DND-41 (cell line): ENCODE measurements around the gene CBX7.

ENCODE experiments used
- ATAC-seq: fragments of 200-7000 bp; cut with Tn5 transposase; 3 replicates; pipeline ENCODE4 v1.9.1; 2021; ENCODE audit warnings: low read depth; ENCODE audit not compliant: insufficient read depth
- DNase-seq: peaks from one replicate; pipeline ENCODE4 v3.0.0-alpha.2; 2020
- H2AFZ ChIP-seq: 2 replicates; pipeline ENCODE4 v1.6.0; 2012; ENCODE audit warnings: low read depth, low read length
- H3K27ac ChIP-seq: 2 replicates; pipeline ENCODE4 v1.5.1; 2012; ENCODE audit warnings: low read length, inconsistent platforms
- H3K27me3 ChIP-seq: fragments of 200-600 bp; sonication (generic); 2 replicates; pipeline ENCODE4 v1.6.0; 2012; ENCODE audit warnings: low read length, mild to moderate bottlenecking, inconsistent platforms; ENCODE audit not compliant: insufficient read depth, poor library complexity
- H3K36me3 ChIP-seq: 2 replicates; pipeline ENCODE4 v1.5.1; 2012; ENCODE audit warnings: low read length, inconsistent platforms; ENCODE audit not compliant: insufficient read depth
- H3K4me1 ChIP-seq: 2 replicates; pipeline ENCODE4 v1.5.1; 2012; ENCODE audit warnings: mild to moderate bottlenecking, low read length; ENCODE audit not compliant: insufficient read depth
- H3K4me2 ChIP-seq: 2 replicates; pipeline ENCODE4 v1.6.0; 2012; ENCODE audit warnings: mild to moderate bottlenecking, moderate library complexity, low read length, inconsistent platforms; ENCODE audit not compliant: insufficient read depth
- H3K4me3 ChIP-seq, 2 experiments: fragments of 200-600 bp in 1 of 2; shearing (Covaris generic) in 1 of 2; 2 replicates each; pipeline ENCODE4 v1.5.1; 2012 to 2016; ENCODE audit warnings: inconsistent platforms in 2 of 2, low read length in 2 of 2, mild to moderate bottlenecking in 2 of 2, low read depth in 1 of 2, moderate library complexity in 1 of 2
- H3K79me2 ChIP-seq: 2 replicates; pipeline ENCODE4 v1.6.0; 2012; ENCODE audit warnings: low read length, inconsistent platforms; ENCODE audit not compliant: insufficient read depth
- H3K9ac ChIP-seq: 2 replicates; pipeline ENCODE4 v1.6.0; 2012; ENCODE audit warnings: low read depth, mild to moderate bottlenecking, inconsistent platforms, low read length, moderate library complexity
- H3K9me3 ChIP-seq: 2 replicates; pipeline ENCODE4 v1.5.1; 2012; ENCODE audit warnings: low read length, moderate library complexity, mild to moderate bottlenecking, inconsistent platforms; ENCODE audit not compliant: insufficient read depth, severe bottlenecking
- H4K20me1 ChIP-seq: 2 replicates; pipeline ENCODE4 v1.6.0; 2012; ENCODE audit warnings: low read length; ENCODE audit not compliant: insufficient read depth
- CTCF ChIP-seq: IDR thresholded peaks from 2 replicates; pipeline ENCODE4 v1.5.1; 2012; ENCODE audit warnings: borderline replicate concordance, low read length, moderate library complexity, mild to moderate bottlenecking; ENCODE audit not compliant: poor library complexity, severe bottlenecking; ENCODE audit errors: extremely low read depth
- EZH2 ChIP-seq: IDR thresholded peaks from 3 replicates; pipeline ENCODE4 v1.6.1; 2012; ENCODE audit warnings: borderline replicate concordance, low read depth, mild to moderate bottlenecking, moderate library complexity, low read length, inconsistent platforms; ENCODE audit not compliant: severe bottlenecking

Gene CBX7

DNA sequence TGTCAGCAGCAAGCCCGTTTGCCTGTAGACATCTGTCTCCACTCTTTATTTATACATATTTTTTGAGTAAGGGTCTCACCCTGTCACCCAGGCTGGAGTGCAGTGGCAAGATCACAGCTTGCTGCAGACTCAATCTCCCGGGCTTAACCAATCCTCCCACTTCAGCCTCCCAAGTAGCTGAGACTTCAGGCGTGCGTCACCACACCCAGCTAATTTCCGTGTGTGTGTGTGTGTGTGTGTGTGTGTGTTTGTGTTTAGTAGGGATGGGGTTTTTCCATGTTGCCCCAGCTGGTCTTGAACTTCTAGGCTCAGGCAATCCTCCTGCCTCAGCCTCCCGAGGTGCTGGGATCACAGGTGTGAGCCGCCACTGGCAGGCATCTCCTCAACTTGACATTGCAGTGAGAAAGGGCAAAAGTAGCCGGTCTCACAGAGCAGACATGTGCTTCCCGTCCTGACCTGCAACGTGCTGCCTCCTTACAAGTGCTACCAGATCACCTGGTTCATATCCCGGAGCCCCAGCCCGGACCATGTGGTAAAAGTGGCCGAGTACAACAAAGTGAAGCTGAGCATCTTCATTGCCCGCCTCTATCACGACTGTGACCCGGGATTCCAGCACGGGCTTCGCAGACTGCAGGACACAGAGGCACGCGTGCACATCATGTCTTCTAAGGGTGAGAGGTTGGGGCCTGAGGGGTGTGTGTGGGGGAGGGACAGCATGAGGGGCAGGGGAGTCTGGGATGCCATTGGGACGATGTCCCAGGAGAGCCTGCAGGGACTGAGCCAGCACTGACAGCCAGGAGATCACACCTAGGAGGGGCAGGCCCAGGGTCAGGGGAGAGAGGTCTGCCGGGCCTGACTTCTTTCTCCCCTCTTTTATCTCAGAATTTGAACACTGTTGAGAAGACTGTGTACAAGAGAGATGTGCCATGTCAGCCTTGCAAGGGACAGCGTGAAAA, 61.1 kb downstream of the CBX7 start:
- Histone ChIP-seq H3K9ac (no peak overlapping the region), H3K79me2 (no peaks in the 10 kb centered on the region), H4K20me1 (no peaks in the 10 kb centered on the region), H3K4me2 (no peak overlapping the region), H3K4me1 (peaks cover 16% of the 10 kb centered on the region), H3K4me3 (no peak overlapping the region), H3K27ac (no peak overlapping the region), H2AFZ (no peak overlapping the region), H3K36me3 (no peaks in the 10 kb centered on the region), H3K9me3 (no peaks in the 10 kb centered on the region), H3K27me3 (no peaks in the 10 kb centered on the region)
- ATAC-seq (0 out of 3 replicates have a peak, but pooled peaks have one; percentile 1), DNase-seq (no peak)
- TF ChIP-seq CTCF (no peak), EZH2 (no peak)

DNA sequence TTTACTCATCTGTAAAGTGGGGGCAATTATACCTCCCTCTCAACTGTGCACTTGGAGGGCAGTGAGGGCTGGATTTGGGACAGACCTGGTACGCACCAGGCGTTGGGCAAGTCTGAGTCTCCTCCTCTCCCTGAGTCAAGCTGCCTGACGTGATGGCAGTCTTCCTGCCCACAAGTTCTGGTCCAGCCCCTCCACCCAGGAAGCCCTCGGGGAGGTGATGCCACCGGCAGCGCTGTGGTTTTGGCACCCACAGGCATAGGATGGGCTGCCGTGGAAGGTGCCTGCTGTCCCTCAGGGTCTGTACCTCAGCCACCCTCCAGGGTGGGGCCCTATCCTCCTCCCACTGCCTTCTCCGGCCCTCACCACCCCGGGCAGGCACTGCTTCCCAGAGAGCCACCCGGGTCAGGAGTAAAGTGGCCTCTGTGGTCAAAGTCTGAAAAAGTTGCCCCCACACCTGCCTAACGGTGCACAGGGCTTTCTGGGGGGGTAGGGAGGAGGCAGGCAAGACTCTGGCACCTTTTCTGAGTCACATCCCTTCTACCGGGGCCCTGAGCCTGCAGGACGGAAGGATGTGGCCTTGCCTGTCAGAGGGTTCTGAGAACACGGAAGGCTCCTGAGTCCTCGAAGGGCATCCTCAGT, 61.9 kb downstream of the CBX7 start:
- Histone ChIP-seq H3K4me2 (no peak overlapping the region), H4K20me1 (no peaks in the 10 kb centered on the region), H3K9me3 (no peaks in the 10 kb centered on the region), H3K4me1 (peaks cover 16% of the 10 kb centered on the region), H3K79me2 (no peaks in the 10 kb centered on the region), H3K9ac (no peak overlapping the region), H2AFZ (no peak overlapping the region), H3K4me3 (no peak overlapping the region), H3K36me3 (no peaks in the 10 kb centered on the region), H3K27me3 (no peaks in the 10 kb centered on the region), H3K27ac (no peak overlapping the region)
- DNase-seq (peak; percentile 85), ATAC-seq (peak; percentile 88)
- TF ChIP-seq CTCF = no peak
- TF ChIP-seq EZH2 = no peak

DNA sequence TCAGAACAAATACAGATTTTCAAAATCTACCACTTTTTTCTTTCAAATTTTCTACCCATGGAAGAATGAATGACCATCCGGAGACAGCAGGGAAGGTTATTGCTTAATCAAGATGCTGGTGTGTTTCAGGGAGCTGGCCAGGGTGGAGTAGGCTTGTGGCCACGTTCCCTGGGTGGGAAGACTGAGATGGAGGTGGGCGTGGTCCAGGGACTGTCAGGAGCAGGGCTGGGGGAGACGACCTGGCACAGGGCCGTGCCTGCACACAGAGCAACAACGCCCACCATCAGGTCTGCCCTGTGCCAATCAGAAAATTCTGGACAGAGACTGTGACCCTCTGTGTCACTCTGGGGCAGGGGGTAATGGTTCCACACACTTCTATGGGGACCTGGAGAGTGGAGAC, 62.6 kb downstream of the CBX7 start:
- Histone ChIP-seq H3K9ac (no peak overlapping the region), H3K4me2 (no peak overlapping the region)

More for the DNA sequence above, 62.6 kb downstream of the CBX7 start:
- TF ChIP-seq CTCF (no peak), EZH2 (no peak)
- H4K20me1 ChIP-seq = no peaks in the 10 kb centered on the region
- H3K27ac ChIP-seq = no peak overlapping the region; the same call in 1 of the 2 replicates
- H3K4me1 ChIP-seq = peaks cover 16% of the 10 kb centered on the region
- no peaks in the 10 kb centered on the region for H3K36me3 ChIP-seq
- no peak for DNase-seq
- ATAC-seq = no peak
- H3K79me2 ChIP-seq = no peaks in the 10 kb centered on the region
- H3K27me3 ChIP-seq = no peaks in the 10 kb centered on the region
- no peak overlapping the region for H2AFZ ChIP-seq
- no peak overlapping the region for H3K4me3 ChIP-seq
- no peaks in the 10 kb centered on the region for H3K9me3 ChIP-seq
